ENCODE results near the gene FANCD2OS.
"Not testable (repeated sequence)": the region's sequence is repeated elsewhere in the genome, so short reads cannot be mapped to it uniquely, and the experiment has no call there.

FANCD2OS gene

DNA sequence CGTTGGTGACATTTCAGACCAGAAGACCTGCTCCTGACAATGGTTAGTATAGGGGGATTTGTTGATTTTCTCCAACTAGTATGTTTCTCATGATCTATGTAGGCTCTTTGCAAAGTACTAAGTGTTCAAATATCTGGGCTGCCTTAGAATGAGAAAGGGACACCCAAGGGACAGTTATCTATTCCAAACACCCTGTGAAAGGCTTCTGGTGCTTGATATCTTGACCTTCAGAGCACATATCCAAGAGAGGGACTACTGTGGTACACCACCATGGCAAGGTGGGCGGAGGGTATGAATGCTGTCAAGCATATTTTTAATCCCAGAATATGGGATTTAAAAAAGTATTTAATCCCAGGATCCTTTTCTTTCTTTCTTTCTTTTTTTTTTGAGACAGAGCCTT is 1.1 kb downstream of the FANCD2OS start:
- Histone ChIP-seq H3K9ac (ENCODE audit: low read length in 5 of 5) (no peak overlapping the region), H3K9me3 (ENCODE audit: control insufficient read depth in 5 of 5, low read length in 5 of 5) (no peaks in the 10 kb centered on the region), H3K27ac (ENCODE audit: low read depth, low read length) (no peak overlapping the region), H3K4me3 (ENCODE audit: low read depth in 1 of 5, low read length in 5 of 5) (no peak overlapping the region), H3K4me1 (ENCODE audit: control insufficient read depth in 5 of 5, insufficient read depth in 5 of 5, low read length in 5 of 5) (no peaks in the 10 kb centered on the region), H3K27me3 (ENCODE audit: control insufficient read depth in 5 of 5, insufficient read depth in 4 of 5, low read length in 5 of 5) (peaks cover 0 to 14% (median 3%) of the 10 kb centered on the region in 5 donors), H3K36me3 (ENCODE audit: control insufficient read depth in 5 of 5, insufficient read depth in 5 of 5, low read length in 5 of 5) (no peaks in the 10 kb centered on the region)

DNA sequence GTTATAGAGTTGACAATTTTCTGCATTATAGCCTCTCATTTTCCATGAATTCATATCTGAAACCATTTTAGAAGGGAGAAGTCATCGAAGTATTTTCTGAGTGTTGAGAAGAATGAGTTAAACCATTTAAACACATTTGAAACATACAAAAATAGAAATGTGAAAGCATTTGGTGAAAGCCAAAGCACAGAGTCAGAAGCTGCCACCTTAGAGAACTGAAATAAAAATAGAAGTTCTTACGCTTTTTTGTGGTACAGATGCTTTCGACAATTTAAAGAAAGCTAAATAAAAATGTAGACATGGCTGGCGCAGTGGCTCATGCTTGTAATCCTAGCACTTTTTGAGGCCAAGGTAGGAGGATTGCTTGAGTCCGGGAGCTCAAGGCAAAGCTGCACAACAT is 9.0 kb downstream of the FANCD2OS start:
- Histone ChIP-seq H3K4me3 (ENCODE audit: low read depth in 1 of 5, low read length in 5 of 5) (no peak overlapping the region), H3K36me3 (ENCODE audit: control insufficient read depth in 5 of 5, insufficient read depth in 5 of 5, low read length in 5 of 5) (no peaks in the 10 kb centered on the region), H3K27me3 (ENCODE audit: control insufficient read depth in 5 of 5, insufficient read depth in 4 of 5, low read length in 5 of 5) (no peaks in the 10 kb centered on the region), H3K4me1 (ENCODE audit: control insufficient read depth in 5 of 5, insufficient read depth in 5 of 5, low read length in 5 of 5) (no peaks in the 10 kb centered on the region), H3K9ac (ENCODE audit: low read length in 5 of 5) (no peak overlapping the region), H3K27ac (ENCODE audit: low read depth, low read length) (no peak overlapping the region), H3K9me3 (ENCODE audit: control insufficient read depth in 5 of 5, low read length in 5 of 5) (no peaks in the 10 kb centered on the region)

DNA sequence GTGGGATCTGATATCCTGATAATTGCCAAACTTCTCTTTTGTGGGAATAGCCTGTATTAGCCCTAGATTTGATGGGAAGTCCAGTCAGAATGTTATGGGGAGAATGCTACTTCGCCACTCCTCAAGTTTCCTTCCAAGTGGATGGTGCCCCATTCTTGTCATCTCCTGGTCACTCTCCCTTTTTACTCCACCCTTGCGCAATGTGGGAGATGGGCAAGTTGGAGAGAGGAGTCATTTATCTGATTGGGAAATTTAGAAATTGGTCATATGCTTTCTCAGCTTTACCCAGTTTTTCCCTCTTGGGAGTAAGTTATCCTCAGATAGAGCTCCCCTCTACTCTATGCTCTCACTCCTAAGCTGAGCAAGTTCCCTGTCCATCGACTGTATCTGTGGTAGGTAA is 14.4 kb downstream of the FANCD2OS start:
- no peak overlapping the region for H3K27ac ChIP-seq (ENCODE audit: low read depth, low read length)
- H3K27me3 ChIP-seq (ENCODE audit: control insufficient read depth in 5 of 5, insufficient read depth in 4 of 5, low read length in 5 of 5): no peaks in the 10 kb centered on the region
- H3K9ac ChIP-seq (ENCODE audit: low read length in 5 of 5): no peak overlapping the region
- H3K4me3 ChIP-seq (ENCODE audit: low read depth in 1 of 5, low read length in 5 of 5): no peak overlapping the region
- no peaks in the 10 kb centered on the region for H3K4me1 ChIP-seq (ENCODE audit: control insufficient read depth in 5 of 5, insufficient read depth in 5 of 5, low read length in 5 of 5)
- H3K36me3 ChIP-seq (ENCODE audit: control insufficient read depth in 5 of 5, insufficient read depth in 5 of 5, low read length in 5 of 5): no peaks in the 10 kb centered on the region
- H3K9me3 ChIP-seq (ENCODE audit: control insufficient read depth in 5 of 5, low read length in 5 of 5): no peaks in the 10 kb centered on the region

DNA sequence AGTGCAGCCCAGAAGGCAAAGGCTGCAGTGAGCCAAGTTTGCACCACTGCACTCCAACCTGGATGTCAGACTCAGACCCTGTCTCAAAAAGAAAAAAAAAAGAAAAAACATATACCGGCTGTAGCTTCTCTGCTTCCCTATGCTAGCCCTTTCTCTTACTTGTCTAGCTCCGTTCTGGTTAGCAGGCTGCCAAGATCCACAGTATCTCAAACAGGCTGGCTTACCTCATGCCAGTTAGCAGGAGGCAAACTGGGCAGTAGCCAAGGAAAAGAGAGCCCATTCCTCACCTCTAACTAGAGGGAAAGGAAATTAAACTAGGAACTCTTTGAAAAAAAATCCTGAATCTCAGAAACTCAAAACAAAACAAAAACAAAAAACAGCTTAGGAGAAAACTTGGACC is 16.7 kb downstream of the FANCD2OS start:
- not testable (repeated sequence) for H3K4me3 ChIP-seq (ENCODE audit: low read depth in 1 of 5, low read length in 5 of 5); H3K4me1 ChIP-seq (ENCODE audit: control insufficient read depth in 5 of 5, insufficient read depth in 5 of 5, low read length in 5 of 5); H3K27me3 ChIP-seq (ENCODE audit: control insufficient read depth in 5 of 5, insufficient read depth in 4 of 5, low read length in 5 of 5); H3K9me3 ChIP-seq (ENCODE audit: control insufficient read depth in 5 of 5, low read length in 5 of 5); H3K36me3 ChIP-seq (ENCODE audit: control insufficient read depth in 5 of 5, insufficient read depth in 5 of 5, low read length in 5 of 5); H3K27ac ChIP-seq (ENCODE audit: low read depth, low read length); H3K9ac ChIP-seq (ENCODE audit: low read length in 5 of 5)

DNA sequence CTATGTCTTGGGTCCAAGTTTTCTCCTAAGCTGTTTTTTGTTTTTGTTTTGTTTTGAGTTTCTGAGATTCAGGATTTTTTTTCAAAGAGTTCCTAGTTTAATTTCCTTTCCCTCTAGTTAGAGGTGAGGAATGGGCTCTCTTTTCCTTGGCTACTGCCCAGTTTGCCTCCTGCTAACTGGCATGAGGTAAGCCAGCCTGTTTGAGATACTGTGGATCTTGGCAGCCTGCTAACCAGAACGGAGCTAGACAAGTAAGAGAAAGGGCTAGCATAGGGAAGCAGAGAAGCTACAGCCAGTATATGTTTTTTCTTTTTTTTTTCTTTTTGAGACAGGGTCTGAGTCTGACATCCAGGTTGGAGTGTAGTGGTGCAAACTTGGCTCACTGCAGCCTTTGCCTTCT is 17.3 kb downstream of the FANCD2OS start:
- H3K27ac ChIP-seq (ENCODE audit: low read depth, low read length): not testable (repeated sequence)

DNA sequence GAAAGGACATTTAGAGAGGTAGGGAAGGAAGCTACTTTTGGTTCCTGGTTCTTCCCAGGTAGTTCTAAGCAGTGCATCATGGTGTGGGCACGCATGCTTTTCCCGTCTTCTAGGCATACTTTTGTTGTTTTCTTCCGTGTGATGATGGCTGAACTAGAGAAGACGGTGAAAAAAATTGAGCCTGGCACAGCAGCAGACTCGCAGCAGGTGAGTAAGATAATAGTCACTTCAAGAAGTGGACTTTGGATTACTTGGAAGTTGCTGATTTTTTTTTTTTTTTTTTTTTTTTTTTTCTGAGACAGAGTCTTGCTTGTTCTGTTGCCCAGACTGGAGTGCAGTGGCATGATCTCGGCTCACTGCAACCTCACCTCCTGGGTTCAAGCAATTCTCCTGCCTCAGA is 17.9 kb downstream of the FANCD2OS start:
- Histone ChIP-seq H3K4me1 (ENCODE audit: control insufficient read depth in 5 of 5, insufficient read depth in 5 of 5, low read length in 5 of 5) (no peaks in the 10 kb centered on the region), H3K9ac (ENCODE audit: low read length in 5 of 5) (no peak overlapping the region), H3K36me3 (ENCODE audit: control insufficient read depth in 5 of 5, insufficient read depth in 5 of 5, low read length in 5 of 5) (no peaks in the 10 kb centered on the region), H3K27me3 (ENCODE audit: control insufficient read depth in 5 of 5, insufficient read depth in 4 of 5, low read length in 5 of 5) (no peaks in the 10 kb centered on the region), H3K4me3 (ENCODE audit: low read depth in 1 of 5, low read length in 5 of 5) (no peak overlapping the region), H3K9me3 (ENCODE audit: control insufficient read depth in 5 of 5, low read length in 5 of 5) (no peaks in the 10 kb centered on the region), H3K27ac (ENCODE audit: low read depth, low read length) (no peak overlapping the region)

More for the DNA sequence above, 17.3 kb downstream of the FANCD2OS start:
- H3K27me3 ChIP-seq (ENCODE audit: control insufficient read depth in 5 of 5, insufficient read depth in 4 of 5, low read length in 5 of 5); H3K36me3 ChIP-seq (ENCODE audit: control insufficient read depth in 5 of 5, insufficient read depth in 5 of 5, low read length in 5 of 5); H3K9me3 ChIP-seq (ENCODE audit: control insufficient read depth in 5 of 5, low read length in 5 of 5); H3K4me1 ChIP-seq (ENCODE audit: control insufficient read depth in 5 of 5, insufficient read depth in 5 of 5, low read length in 5 of 5); H3K9ac ChIP-seq (ENCODE audit: low read length in 5 of 5); H3K4me3 ChIP-seq (ENCODE audit: low read depth in 1 of 5, low read length in 5 of 5): not testable (repeated sequence)

DNA sequence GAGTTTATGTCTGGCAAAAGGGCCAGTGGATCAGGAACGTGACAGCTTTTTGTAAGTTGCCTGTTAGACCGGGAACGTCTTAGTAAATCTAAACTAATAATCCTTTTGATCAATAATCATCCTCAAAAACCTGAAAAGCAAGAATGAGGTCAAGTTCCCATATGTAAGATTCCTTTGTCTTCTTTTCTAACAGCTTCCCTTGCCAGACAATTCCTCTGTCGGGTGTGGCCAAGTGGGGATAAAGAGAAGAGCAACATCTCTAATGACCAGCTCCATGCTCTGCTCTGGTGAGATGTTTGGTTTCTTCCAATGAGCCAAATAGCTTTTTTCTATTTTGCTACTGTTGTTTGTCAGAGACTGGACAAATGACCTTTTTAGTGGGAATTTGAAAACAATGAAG is 19.8 kb downstream of the FANCD2OS start:
- Histone ChIP-seq H3K9ac (ENCODE audit: low read length in 5 of 5) (no peak overlapping the region), H3K27me3 (ENCODE audit: control insufficient read depth in 5 of 5, insufficient read depth in 4 of 5, low read length in 5 of 5) (no peaks in the 10 kb centered on the region), H3K4me1 (ENCODE audit: control insufficient read depth in 5 of 5, insufficient read depth in 5 of 5, low read length in 5 of 5) (no peaks in the 10 kb centered on the region), H3K4me3 (ENCODE audit: low read depth in 1 of 5, low read length in 5 of 5) (no peak overlapping the region), H3K9me3 (ENCODE audit: control insufficient read depth in 5 of 5, low read length in 5 of 5) (no peaks in the 10 kb centered on the region), H3K27ac (ENCODE audit: low read depth, low read length) (no peak overlapping the region), H3K36me3 (ENCODE audit: control insufficient read depth in 5 of 5, insufficient read depth in 5 of 5, low read length in 5 of 5) (no peaks in the 10 kb centered on the region)

DNA sequence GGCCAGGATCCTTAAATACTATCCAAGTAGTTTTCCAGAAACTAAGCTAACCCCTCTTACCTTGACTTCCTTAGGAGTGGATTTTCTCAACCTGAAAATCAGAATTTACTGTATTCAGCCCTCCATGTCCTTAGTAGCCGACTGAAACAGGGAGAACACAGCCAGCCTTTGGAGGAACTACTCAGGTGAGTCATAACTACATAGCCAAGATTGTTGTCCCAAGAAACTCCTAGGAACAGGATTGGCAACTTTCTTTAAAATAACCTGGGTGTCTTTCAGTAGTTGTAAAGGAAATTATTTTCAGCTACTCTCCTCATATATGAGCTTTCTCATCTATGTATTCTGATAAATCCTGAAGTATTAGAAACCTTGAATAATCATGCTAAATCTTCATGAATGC is 22.3 kb downstream of the FANCD2OS start:
- no peak overlapping the region for H3K9ac ChIP-seq (ENCODE audit: low read length in 5 of 5)
- no peaks in the 10 kb centered on the region for H3K4me1 ChIP-seq (ENCODE audit: control insufficient read depth in 5 of 5, insufficient read depth in 5 of 5, low read length in 5 of 5)
- H3K4me3 ChIP-seq (ENCODE audit: low read depth in 1 of 5, low read length in 5 of 5): no peak overlapping the region
- H3K27ac ChIP-seq (ENCODE audit: low read depth, low read length): no peak overlapping the region
- H3K36me3 ChIP-seq (ENCODE audit: control insufficient read depth in 5 of 5, insufficient read depth in 5 of 5, low read length in 5 of 5): no peaks in the 10 kb centered on the region
- no peaks in the 10 kb centered on the region for H3K27me3 ChIP-seq (ENCODE audit: control insufficient read depth in 5 of 5, insufficient read depth in 4 of 5, low read length in 5 of 5)
- no peaks in the 10 kb centered on the region for H3K9me3 ChIP-seq (ENCODE audit: control insufficient read depth in 5 of 5, low read length in 5 of 5)

DNA sequence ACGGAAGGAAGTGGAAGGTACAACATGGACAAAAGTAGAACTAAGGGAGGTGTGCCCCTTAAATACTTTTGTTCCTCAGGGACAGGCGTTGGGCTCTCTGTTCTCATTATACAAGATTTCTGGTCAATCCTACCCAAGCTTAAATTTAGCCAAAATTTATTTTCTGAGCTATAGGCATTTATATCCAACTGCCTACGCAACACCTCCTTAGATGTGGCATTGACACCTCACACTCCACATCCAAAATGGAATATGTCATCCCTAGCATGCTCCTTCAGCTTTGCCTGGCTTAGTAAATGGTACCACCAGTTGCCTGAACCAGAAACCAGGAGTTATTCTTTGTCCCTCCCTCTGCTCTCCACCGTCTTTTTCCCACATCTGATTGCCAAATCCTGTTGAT is 26.2 kb downstream of the FANCD2OS start:
- Histone ChIP-seq H3K4me1 (ENCODE audit: control insufficient read depth in 5 of 5, insufficient read depth in 5 of 5, low read length in 5 of 5) (no peaks in the 10 kb centered on the region), H3K27me3 (ENCODE audit: control insufficient read depth in 5 of 5, insufficient read depth in 4 of 5, low read length in 5 of 5) (no peaks in the 10 kb centered on the region), H3K9me3 (ENCODE audit: control insufficient read depth in 5 of 5, low read length in 5 of 5) (no peaks in the 10 kb centered on the region), H3K9ac (ENCODE audit: low read length in 5 of 5) (no peak overlapping the region), H3K36me3 (ENCODE audit: control insufficient read depth in 5 of 5, insufficient read depth in 5 of 5, low read length in 5 of 5) (no peaks in the 10 kb centered on the region), H3K4me3 (ENCODE audit: low read depth in 1 of 5, low read length in 5 of 5) (no peak overlapping the region), H3K27ac (ENCODE audit: low read depth, low read length) (no peak overlapping the region)

DNA sequence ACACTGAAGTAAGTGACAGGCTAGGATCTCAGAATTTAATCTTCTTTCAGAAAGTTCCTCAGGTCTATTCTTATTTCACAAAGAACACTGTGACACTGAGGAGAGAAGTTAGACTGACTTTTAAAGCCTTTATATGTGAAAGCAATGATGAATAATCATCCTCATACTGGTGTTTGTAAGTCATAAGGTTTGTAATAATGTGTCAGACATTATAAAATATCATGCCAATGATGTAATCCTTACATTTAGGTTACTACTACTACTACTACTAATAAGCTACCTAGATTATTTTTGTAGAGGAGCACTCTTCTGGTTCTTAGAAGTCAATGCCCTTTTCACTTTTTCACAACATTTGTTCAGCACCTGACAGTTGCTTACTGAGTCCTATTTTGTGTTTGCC is 33.4 kb downstream of the FANCD2OS start:
- no peaks in the 10 kb centered on the region for H3K36me3 ChIP-seq (ENCODE audit: control insufficient read depth in 5 of 5, insufficient read depth in 5 of 5, low read length in 5 of 5)
- no peaks in the 10 kb centered on the region for H3K27me3 ChIP-seq (ENCODE audit: control insufficient read depth in 5 of 5, insufficient read depth in 4 of 5, low read length in 5 of 5)
- no peaks in the 10 kb centered on the region for H3K9me3 ChIP-seq (ENCODE audit: control insufficient read depth in 5 of 5, low read length in 5 of 5)
- H3K4me3 ChIP-seq (ENCODE audit: low read depth in 1 of 5, low read length in 5 of 5): no peak overlapping the region
- no peak overlapping the region for H3K9ac ChIP-seq (ENCODE audit: low read length in 5 of 5)
- no peaks in the 10 kb centered on the region for H3K4me1 ChIP-seq (ENCODE audit: control insufficient read depth in 5 of 5, insufficient read depth in 5 of 5, low read length in 5 of 5)
- H3K27ac ChIP-seq (ENCODE audit: low read depth, low read length): no peak overlapping the region

DNA sequence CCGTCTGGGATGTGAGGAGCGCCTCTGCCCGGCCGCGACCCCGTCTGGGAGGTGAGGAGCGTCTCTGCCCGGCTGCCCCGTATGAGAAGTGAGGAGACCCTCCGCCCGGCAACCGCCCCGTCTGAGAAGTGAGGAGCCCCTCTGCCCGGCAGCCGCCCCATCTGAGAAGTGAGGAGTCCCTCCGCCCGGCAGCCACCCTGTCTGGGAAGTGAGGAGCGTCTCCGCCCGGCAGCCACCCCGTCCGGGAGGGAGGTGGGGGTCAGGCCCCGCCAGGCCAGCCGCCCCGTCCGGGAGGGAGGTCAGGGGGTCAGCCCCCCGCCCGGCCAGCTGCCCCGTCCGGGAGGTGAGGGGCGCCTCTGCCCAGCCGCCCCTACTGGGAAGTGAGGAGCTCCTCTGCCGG is 38.0 kb downstream of the FANCD2OS start:
- H3K36me3 ChIP-seq (ENCODE audit: control insufficient read depth in 5 of 5, insufficient read depth in 5 of 5, low read length in 5 of 5); H3K27ac ChIP-seq (ENCODE audit: low read depth, low read length); H3K9ac ChIP-seq (ENCODE audit: low read length in 5 of 5); H3K9me3 ChIP-seq (ENCODE audit: control insufficient read depth in 5 of 5, low read length in 5 of 5); H3K4me1 ChIP-seq (ENCODE audit: control insufficient read depth in 5 of 5, insufficient read depth in 5 of 5, low read length in 5 of 5); H3K27me3 ChIP-seq (ENCODE audit: control insufficient read depth in 5 of 5, insufficient read depth in 4 of 5, low read length in 5 of 5); H3K4me3 ChIP-seq (ENCODE audit: low read depth in 1 of 5, low read length in 5 of 5): not testable (repeated sequence)
